Activated effector memory CD4-positive, alpha-beta T cell treated with Interleukin-2 at 50 U/mL for 16 hours (primary cell): ENCODE results near the gene DPP4.
"Not testable (repeated sequence)": the region's sequence is repeated elsewhere in the genome, so short reads cannot be mapped to it uniquely, and the experiment has no call there.

Experiments used
- DNase-seq: peaks from one replicate; pipeline ENCODE4 v3.0.0-alpha.2; 2020

Gene DPP4

GRCh38 chr2:161983866-161984265 is 90.1 kb downstream of the DPP4 start:
- no peak for DNase-seq

- DNase-seq: no peak
Measured at GRCh38 chr2:161983331-161983651, 90.7 kb downstream of the DPP4 start.

DNA sequence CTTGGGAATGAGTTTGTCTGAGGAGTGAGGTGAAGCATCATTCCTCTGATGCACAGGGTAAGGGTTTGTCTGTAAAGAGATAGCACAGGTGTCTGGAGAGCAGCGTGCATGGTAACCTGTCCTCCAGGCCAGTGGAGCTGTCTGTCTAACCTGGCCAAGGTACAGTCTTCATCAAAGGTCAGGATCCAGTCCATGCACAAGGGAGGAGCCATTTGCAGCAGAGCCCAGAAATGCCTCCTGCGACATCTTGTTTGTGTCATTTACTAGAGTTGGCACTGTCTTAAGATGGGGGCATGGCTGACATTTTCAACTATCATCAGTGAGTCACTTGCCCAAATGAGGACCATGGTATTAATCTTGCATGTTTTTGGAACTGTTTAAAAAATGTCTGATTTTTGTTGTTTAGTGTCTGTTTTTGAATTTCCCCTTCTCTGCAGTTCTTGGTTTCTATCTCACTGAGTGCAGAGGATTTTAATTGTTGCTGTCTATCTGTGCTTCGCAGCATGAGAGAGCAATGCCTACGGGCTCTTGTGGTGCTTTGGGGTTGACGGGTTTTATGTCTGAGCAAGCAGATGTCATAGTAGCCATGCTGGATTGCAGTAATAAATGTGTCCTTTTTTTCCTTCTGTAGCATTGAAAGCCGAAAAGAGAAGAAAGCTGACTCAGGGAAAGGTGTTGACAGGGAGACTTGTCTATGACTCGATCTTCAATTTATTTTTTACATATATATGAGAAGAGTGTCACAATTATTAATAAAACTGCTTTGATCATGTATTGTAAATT is 91.3 kb downstream of the DPP4 start:
- no peak for DNase-seq

DNA sequence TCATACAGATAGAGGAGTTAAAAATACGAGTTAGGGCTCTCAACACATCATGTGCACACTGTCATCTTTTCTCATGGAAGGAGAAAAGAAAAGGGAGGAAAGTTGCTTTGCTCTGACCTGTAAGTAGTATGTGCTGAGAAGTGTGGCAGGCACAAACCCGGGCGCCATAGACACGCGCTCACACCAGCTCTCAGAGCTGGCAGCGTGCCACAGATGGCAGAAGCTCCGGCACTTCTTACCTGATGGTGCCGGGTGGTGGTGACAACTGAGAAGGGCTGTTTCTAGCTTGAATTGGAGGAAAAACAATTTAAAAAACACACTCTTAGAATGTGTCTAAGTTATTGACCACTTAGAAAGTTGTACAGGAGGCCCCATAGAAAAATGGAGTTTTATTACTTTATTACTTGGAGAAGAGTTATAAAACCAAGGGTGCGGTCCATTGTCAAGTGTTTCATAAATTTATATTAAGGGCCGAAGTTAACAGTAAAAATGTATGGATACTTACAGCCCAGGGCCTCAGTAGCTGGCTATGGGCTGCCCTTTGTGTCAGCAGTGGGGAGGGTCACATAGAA is 92.2 kb downstream of the DPP4 start:
- no peak for DNase-seq

GRCh38 chr2:161980976-161981375 is 93.0 kb downstream of the DPP4 start:
- no peak for DNase-seq

- no peak for DNase-seq
Measured at GRCh38 chr2:161979490-161979889, 94.5 kb downstream of the DPP4 start.

GRCh38 chr2:161977926-161978325 is 96.1 kb downstream of the DPP4 start:
- DNase-seq: not testable (repeated sequence)

- no peak for DNase-seq
Measured at GRCh38 chr2:161976917-161977316, 97.1 kb downstream of the DPP4 start.

- DNase-seq: no peak
Measured at GRCh38 chr2:161976295-161976694, 97.7 kb downstream of the DPP4 start.

GRCh38 chr2:161975813-161976160 is 98.2 kb downstream of the DPP4 start:
- no peak for DNase-seq

DNA sequence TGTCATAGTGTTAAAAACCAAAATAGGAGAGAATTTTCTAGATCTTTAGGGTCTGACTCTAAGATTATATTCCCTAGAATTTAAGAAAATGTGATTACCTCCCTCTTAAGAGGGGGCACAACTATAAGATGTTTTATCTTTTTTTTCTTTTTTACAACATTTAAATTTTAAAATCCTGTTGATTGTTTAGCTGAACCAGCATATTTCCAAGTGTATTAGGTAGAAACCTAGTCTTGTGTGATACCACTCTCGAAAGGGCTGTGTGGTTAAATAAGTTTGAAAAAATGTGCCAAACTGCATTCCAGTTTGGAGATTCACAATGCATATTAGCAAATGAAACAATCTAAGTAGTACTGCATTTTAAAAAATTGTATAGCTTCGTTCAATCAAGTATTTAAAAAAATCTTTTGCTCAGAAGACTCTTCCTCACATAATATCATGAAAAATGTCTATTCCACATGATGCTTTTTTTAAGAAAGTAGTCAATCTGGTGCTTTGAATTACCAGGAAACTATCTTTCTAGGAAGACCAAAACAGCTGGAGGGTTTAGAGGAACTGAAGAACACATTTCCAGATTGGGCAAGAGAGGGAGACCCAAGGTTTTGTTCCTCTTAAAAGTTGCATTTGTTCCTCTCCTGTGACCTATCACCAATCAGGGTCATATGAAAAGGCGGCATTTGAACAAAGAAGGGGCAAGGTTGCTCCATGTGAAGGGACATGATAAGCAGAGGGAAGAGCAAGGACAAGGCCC is 98.8 kb downstream of the DPP4 start:
- DNase-seq: no peak

GRCh38 chr2:161974461-161974860 is 99.6 kb downstream of the DPP4 start:
- no peak for DNase-seq

DNA sequence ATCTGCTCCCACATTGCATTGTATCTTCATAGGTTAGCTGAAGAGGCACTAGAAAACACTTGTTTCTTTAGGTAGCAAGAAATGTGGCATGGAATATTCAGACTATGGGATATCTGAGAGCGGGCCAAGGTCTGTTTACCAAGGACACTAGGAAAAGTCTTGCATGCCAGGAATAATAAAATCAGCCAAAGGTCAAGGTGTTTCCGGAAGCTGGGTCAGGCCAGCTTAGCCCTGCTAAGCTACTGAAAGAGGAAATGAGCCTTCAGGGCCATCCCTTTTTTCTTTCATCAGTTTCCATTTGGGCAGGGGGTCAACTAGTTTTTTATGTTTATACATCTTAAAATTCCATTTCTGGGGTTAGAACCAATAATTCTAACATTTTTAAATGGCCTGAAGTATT is 101.1 kb downstream of the DPP4 start:
- no peak for DNase-seq

GRCh38 chr2:161972232-161972631 is 101.8 kb downstream of the DPP4 start:
- DNase-seq: no peak

DNA sequence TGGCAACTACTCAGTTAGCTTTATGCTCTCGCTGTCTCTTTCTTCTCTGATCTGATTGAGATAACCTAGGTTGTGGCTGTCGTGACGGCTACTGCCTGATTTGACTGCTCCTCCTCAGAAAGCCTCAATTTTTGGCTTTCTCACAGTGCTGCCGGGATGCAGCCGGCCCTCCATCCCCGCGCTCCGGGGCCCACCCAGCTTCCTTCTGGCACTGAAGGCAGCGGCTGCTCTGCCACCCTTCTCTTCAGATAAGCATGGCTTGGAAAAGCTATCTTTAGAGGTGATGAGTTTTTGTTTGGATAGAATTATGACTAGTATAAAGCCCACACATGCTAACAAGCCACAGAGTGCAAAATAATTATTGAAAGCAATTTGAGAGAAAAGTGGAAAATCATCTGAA is 102.5 kb downstream of the DPP4 start:
- no peak for DNase-seq

GRCh38 chr2:161969159-161969558 is 104.9 kb downstream of the DPP4 start:
- no peak for DNase-seq

GRCh38 chr2:161965994-161966393 is 108.0 kb downstream of the DPP4 start:
- no peak for DNase-seq

DNA sequence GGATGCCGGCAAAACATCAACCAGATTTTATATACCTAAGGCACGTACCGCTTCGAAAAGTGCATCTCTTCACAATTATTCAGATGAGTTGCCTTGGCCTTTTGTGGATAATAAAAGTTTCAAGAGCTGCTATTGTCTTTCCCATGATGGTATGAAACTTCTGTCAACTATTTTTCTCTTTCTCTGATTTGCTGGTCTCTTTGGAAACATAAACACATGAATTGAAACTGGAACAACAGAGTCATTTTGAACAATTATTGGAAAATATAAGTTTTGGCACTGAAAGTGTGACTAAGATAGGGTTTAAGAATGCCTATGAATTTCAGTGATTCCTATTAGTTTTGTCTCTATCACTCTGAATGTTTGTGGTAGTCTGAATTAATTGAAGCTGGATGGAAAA is 109.9 kb downstream of the DPP4 start:
- no peak for DNase-seq

DNA sequence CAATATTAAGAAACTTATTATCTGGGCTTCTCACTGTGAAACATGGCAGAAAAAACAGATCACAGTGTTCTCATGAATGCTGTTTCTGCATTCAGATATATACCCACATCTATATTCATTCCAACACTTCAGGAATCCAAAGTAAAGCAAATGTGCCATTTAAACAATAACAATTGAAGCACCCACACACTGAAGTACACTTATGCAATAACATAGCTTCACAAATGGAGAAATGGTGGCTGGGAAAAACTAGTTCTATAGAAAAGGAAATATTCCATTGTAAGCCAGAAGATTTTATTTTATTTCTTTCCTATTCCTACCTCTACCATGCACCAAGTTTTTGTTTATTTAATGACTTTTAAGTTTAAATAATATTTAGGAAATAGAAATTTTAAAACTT is 111.9 kb downstream of the DPP4 start:
- DNase-seq: no peak

DNA sequence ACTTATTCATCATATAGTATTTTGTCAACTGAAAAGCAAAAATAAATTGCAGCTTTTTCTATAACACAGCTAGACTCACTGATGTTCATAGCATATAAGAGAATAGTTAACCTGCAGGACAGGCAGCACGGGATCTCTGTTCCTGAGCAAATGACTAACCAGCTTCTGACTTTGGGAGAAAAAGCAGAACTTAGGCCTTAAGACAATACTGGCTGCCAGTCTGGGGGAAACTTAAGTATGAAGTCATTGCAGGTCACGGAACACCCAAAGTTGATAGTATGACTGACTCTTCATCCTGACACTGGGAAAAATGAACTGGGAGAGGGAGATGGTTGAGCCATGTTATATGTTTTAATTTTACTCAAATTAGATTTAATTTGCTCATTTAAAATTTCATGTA is 113.0 kb downstream of the DPP4 start:
- no peak for DNase-seq

DNA sequence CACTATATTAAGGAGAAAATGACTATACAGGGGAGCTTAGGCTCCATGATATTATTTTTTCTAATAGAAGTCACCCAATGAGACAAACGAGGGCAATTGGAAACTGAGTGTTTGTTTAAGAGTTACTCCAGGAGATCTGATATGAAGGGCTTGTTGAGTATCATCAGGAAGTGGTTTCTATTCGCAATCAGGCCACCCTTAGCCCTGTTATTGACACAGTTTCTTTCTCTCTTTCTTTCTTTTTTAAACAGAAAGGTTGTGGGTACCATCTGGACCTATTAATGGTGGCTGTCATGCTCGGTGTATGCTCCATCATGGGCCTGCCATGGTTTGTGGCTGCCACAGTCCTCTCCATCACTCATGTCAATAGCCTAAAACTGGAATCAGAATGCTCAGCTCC is 117.3 kb downstream of the DPP4 start:
- no peak for DNase-seq

DNA sequence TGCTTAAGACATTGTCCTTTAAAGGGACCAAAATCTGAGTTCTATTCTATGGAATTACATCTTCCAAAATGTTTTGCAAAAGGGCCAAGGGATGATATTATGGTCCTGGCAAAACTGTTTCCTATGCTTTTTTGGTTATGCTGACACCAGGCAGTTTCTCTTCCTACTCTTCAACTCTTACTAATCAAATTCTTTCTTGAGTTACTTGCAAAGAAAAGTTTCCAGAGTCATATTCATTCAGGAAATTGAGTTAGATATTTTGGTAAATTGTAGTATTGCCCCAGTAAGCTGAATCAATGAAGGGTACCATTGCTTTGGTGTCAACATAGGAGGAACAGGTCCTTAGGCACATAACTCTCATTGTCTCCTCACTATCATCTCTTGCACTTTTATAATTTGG is 118.8 kb downstream of the DPP4 start:
- no peak for DNase-seq

DNA sequence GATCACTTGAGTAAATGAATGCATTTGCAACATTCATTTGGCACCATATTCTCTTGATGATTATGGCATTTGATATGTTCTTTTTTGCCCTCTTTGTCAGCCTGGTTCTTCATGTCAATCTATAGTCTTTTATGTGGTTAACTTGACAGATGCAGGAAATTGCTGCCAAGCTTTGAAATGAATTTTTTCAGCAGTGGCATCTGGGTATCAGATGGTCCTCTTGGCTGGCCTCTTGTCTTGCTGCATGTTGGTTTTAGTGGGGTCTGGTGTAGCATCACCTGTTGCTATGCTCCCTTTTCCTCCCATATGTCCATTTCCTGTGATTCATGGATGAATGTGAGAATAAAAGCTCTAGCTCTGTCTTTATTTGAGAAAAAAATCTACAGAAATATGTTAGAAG is 119.9 kb downstream of the DPP4 start:
- no peak for DNase-seq

GRCh38 chr2:161953367-161953766 is 120.6 kb downstream of the DPP4 start:
- not testable (repeated sequence) for DNase-seq

DNA sequence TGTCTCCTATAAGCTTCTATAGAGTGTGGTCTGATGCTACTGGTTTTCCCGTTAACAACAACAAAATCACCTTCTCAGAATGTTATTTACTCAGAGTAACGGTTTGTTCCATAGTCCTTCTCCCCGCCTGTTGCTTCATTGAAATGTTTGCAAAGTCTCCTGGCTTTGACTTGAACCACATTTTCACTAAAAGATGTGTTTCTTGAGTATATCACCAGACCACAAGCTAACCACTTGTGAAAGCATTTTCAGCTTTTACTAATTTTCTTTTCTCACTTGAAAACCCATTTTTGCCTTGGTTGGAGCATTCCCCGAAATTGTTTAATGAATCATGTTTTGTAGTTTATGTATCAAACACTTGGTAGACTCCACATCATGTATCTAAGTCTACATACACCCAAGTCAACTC is 121.2 kb downstream of the DPP4 start:
- no peak for DNase-seq
